HG03469 (cell line): ENCODE results near the gene BDNF.

Experiments
- ATAC-seq: cut with Tn5 transposase; IDR thresholded peaks from one replicate; pipeline ENCODE4 v1.9.1; 2021; ENCODE audit warnings: mild to moderate bottlenecking, moderate library complexity, moderate number of reproducible peaks; ENCODE audit not compliant: unreplicated experiment

BDNF gene

DNA sequence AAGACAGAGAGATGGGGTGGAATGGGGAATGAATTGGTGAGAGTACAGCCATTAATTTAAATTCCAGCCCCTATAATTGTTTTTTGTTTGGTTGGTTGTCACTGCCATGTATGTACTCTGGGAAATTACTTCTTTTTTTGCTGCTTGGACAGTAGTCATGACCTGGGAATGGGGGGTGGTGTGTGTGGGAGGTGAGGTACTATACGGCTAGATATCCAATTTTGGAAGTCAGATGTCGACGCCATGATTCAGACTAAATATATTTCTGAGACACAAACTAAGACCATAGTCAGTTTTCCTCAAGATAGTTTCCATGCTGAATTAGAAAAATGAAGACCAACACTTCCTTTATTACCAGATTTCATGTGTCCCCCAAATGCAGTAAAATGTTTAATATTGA, 7.4 kb upstream of the BDNF start:
- ATAC-seq: no peak

DNA sequence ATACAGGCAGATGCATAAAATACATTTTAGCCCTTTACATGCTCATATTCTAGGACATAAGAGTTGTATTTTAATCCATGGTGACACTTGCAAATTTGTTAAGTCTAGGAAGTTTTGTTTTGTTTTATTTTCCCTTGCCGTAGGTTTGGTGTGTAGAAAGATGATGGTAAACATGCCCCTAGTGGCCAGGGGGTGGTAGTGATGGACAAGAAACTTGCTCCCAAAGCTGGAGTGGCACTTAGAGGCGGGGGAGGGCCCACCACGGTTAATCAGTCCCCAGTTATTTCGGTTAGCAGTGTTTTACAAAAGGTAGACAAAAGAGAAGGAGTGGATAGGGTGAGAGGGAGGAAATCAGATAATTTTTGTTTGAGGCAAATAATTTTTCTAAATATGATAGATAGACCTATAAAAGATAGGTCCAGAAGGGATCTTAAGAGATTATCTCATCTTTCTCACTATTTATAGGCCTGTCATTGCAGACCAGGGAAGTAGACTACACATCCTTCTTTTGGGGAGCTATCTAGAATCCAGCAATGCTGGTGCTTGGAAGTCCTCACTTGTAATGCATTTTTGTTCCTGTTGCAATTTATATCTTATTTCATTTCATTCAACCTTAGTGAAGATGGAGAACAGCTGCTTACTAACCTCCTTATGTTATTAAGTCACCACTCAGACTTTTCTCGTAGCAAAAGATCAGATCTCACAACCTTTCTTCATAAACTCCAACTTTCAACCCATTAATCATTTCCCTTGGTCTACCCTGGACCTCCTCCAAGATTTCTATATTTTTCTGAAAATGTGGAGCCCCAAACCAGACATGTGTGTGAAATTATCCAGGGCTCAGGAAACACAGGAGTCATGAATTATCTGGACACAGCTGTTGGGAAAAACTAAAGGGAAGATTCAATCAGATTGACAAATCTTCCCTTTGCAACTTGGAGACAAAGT, 5.9 kb upstream of the BDNF start:
- ATAC-seq: peak; percentile 81

- ATAC-seq: no peak
Observed at GRCh38 chr11:27703481-27703880, 3.2 kb upstream of the BDNF start.

DNA sequence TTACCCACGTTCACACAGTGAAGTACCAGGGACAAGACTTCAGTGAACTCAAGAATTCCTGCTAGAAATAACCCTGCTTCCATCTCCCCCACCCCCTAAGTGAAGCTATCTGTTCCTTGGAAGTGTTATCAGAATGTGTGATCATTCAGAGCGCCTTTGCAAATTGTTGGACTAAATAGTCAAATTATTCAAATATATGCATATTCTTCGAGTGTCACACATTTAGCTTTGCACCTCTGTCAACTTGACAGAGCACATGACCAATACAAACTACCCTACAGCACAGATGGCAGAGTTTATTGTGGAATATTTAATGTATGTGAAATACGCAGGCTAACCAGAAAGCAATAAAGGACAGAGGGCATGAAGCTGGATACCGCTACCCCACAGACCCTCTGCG, 2.6 kb upstream of the BDNF start:
- no peak for ATAC-seq

GRCh38 chr11:27701355-27702105, 1.3 kb upstream of the BDNF start:
- ATAC-seq: no peak

DNA sequence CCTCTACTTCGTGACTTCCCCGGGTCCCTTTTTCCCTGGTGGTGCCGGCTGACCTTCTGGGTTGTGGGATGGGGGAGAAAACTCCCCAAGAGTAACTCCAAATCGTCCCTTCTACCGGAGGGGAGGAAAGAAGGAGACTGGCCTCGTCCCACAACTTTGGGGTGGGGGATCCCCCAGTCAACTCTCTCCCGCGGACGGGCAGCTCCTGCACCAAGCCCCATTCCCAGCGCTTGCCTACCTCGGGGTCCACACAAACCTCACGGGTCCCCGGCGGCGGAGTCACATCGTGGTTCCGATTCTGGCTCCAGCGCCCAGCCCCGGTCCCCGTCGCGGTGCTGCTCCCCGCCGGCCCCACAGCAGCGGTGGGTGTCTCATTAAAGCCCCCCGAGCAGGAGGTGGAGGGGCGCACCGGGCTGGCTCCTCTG, 317 bp downstream of the BDNF start:
- no peak for ATAC-seq

- ATAC-seq: no peak
Observed at GRCh38 chr11:27699242-27699925, 871 bp downstream of the BDNF start.

- ATAC-seq: peak; percentile 53
Observed at GRCh38 chr11:27698872-27699241, 1.4 kb downstream of the BDNF start.

DNA sequence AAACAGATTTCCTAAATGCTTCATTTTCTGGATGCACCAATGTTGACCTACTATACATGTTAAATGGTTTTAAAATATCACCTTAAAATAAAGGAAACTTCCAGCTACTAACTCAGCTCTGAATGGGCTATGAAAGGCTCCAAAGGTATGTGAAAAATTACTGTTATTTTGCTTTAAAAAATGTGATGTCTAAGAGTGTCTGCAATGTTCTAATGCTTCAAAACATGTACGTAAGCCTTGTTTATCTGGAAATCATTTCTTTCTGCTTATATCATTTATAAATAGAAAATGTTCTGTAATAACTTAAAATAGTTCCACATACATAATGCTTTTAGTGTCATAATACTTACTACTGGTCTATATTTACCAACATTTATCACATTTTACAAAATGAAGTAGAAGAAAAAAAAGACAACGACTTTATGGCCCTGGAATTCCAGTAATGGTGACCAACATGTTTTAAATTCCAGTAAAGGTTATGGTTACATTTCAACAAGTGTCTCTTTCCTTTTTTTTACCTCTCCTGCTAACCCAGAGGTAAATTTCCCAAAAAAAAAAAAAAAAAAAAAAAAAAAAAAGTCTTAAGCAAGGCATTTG, 2.5 kb downstream of the BDNF start:
- no peak for ATAC-seq

GRCh38 chr11:27696961-27697360, 3.3 kb downstream of the BDNF start:
- ATAC-seq: no peak

- ATAC-seq: no peak
Observed at GRCh38 chr11:27696115-27696514, 4.1 kb downstream of the BDNF start.

- ATAC-seq: no peak
Observed at GRCh38 chr11:27694992-27695391, 5.3 kb downstream of the BDNF start.

- no peak for ATAC-seq
Observed at GRCh38 chr11:27693398-27693797, 6.9 kb downstream of the BDNF start.

GRCh38 chr11:27692781-27693180, 7.5 kb downstream of the BDNF start:
- no peak for ATAC-seq

DNA sequence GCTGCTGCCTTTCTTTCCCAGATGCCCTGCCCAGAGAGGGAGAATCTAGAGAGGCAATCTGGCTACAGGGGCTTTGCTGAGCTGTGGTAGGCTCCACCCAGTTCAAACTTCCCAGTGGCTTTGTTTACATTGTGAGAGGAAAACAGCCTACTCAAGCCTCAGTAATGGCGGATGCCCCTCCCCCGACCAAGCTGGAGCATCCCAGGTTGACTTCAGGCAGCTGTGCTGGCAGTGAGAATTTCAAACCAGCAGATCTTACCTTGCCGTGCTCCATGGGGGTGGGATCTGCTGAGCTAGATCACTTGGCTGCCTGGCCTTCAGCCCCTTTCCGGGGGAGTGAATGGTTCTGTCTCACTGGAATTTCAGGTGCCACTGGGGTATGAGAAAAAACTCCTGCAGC, 12.2 kb downstream of the BDNF start:
- ATAC-seq: no peak

DNA sequence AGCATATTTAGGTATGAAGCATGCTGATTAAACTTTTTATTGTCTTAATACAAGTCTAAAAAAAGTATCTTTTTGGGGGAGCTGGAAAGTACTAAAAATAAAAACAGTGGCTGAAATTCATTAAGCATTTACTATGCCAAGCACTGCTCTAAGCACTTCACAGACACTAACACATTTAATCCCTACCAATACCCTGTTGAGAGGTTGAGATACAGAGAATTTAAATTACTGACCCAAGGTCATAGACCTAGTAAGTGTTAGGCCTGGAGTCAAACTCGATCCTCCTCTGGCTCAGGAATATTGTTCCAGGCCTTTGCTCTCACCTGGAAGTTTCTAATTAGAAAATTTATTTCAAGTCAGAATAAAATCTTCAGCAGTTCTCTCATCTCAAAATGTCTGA, 18.6 kb downstream of the BDNF start:
- ATAC-seq: no peak

DNA sequence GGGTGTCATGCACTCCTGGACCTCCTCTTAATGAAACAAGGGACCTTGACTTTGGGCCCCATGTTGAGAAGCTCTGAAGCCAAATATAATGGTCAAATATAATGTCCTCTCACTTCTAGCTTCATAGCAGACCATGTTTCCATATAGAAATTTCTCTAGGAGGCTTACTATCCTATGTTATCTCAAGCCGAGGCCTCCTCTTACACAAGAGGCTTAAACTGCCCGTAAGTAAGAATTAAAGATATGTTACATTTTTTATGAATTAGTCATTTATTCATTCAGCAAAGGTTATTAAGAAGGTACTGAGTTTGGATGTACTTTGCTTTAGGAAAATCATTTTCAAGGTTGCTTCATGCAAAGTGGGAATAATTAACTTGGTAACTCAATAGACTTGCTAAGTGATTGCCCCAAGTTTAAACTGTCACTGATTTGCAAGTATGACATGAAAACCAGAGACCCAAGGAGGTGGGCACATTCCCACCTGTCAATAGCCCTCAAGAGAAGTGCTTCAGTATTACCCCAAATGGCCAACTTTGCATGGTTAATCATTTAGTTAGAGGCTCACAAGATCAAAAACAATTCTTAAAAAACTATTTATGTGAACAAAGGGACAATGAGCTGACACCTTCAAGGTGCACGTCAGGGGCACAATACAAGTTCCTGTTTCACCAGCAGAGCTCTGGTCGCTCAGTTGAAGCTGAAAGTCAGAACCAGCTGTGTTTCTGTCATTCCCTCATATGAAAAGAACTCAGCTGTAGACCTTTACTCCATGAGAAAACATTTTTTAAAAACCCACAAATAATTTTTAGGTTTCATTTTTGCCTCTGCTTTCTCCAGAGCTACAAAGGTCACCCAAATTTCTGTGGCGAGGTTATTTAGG, 20.9 kb downstream of the BDNF start:
- ATAC-seq: no peak

GRCh38 chr11:27678242-27678641, 22.0 kb downstream of the BDNF start:
- ATAC-seq: no peak

DNA sequence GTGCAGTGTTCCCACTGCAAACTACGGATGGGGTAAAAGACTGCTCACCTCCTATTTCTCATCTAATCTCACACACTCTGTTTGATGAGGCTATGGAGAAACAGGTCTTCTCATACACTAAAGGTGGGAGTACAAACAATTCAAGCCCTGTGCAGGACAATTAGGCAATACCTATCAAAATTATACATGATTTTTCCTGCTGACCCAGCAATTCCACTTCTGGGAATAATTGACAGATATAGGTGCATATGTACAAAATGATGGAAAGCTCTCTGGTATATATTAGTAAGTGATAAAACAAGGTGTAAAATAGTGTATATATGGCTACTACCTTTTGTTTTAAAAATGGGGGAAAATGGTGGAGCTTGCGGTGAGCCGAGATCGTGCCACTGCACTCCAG, 23.1 kb downstream of the BDNF start:
- no peak for ATAC-seq

GRCh38 chr11:27673979-27674663, 26.1 kb downstream of the BDNF start:
- ATAC-seq: no peak
